ACC112 (cell line): ENCODE results near the gene PANK3.

ENCODE experiments used
- H2AFZ ChIP-seq: fragments of 200-600 bp; sonication (generic); one replicate; pipeline ENCODE4 v1.6.0; 2017; ENCODE audit warnings: antibody characterized with exemption, low read length; ENCODE audit not compliant: unreplicated experiment
- H3K27ac ChIP-seq: fragments of 200-600 bp; sonication (generic); 2 replicates; pipeline ENCODE4 v1.5.1; 2014; ENCODE audit warnings: low read depth, mild to moderate bottlenecking, antibody characterized with exemption, low read length, moderate library complexity
- H3K27me3 ChIP-seq: fragments of 200-600 bp; sonication (generic); 2 replicates; pipeline ENCODE4 v1.6.1; 2014; ENCODE audit warnings: mild to moderate bottlenecking, antibody characterized with exemption, low read length, moderate library complexity, mixed read lengths; ENCODE audit not compliant: insufficient read depth
- H3K36me3 ChIP-seq: fragments of 200-600 bp; sonication (generic); 2 replicates; pipeline ENCODE4 v1.6.1; 2016; ENCODE audit warnings: mild to moderate bottlenecking, antibody characterized with exemption, low read length, moderate library complexity, mixed read lengths; ENCODE audit not compliant: insufficient read depth
- H3K4me1 ChIP-seq: fragments of 200-600 bp; sonication (generic); one replicate; pipeline ENCODE4 v1.6.1; 2016; ENCODE audit warnings: low read length, mixed read lengths; ENCODE audit not compliant: insufficient read depth, unreplicated experiment, control insufficient read depth
- H3K4me3 ChIP-seq: fragments of 200-600 bp; sonication (generic); 2 replicates; pipeline ENCODE4 v1.5.1; 2014; ENCODE audit warnings: mild to moderate bottlenecking, low read depth, low read length
- H3K79me2 ChIP-seq: fragments of 200-600 bp; sonication (generic); one replicate; pipeline ENCODE4 v1.6.0; 2016; ENCODE audit warnings: low read length; ENCODE audit not compliant: control insufficient read depth, unreplicated experiment, insufficient read depth

PANK3 gene

GRCh38 chr5:168608821-168609220, 29.7 kb upstream of the PANK3 start:
- H2AFZ ChIP-seq = no peak overlapping the region
- no peaks in the 10 kb centered on the region for H3K36me3 ChIP-seq
- H3K27me3 ChIP-seq = no peaks in the 10 kb centered on the region
- H3K4me1 ChIP-seq = peaks cover 5% of the 10 kb centered on the region
- no peaks in the 10 kb centered on the region for H3K79me2 ChIP-seq
- H3K4me3 ChIP-seq = no peak overlapping the region
- no peak overlapping the region for H3K27ac ChIP-seq

GRCh38 chr5:168608386-168608785, 29.2 kb upstream of the PANK3 start:
- H3K4me1 ChIP-seq = peaks cover 8% of the 10 kb centered on the region
- no peak overlapping the region for H3K27ac ChIP-seq
- H3K4me3 ChIP-seq = no peak overlapping the region
- no peaks in the 10 kb centered on the region for H3K79me2 ChIP-seq
- no peaks in the 10 kb centered on the region for H3K36me3 ChIP-seq
- no peaks in the 10 kb centered on the region for H3K27me3 ChIP-seq
- no peak overlapping the region for H2AFZ ChIP-seq

- Histone ChIP-seq H3K27ac (no peak overlapping the region), H3K27me3 (no peaks in the 10 kb centered on the region), H3K4me3 (no peak overlapping the region), H2AFZ (no peak overlapping the region), H3K36me3 (no peaks in the 10 kb centered on the region), H3K79me2 (no peaks in the 10 kb centered on the region), H3K4me1 (peaks cover 10% of the 10 kb centered on the region)
Measured at GRCh38 chr5:168607946-168608345, 28.8 kb upstream of the PANK3 start.

- Histone ChIP-seq H3K36me3 (no peaks in the 10 kb centered on the region), H3K27me3 (no peaks in the 10 kb centered on the region), H3K4me1 (peaks cover 9% of the 10 kb centered on the region), H3K4me3 (no peak overlapping the region), H3K79me2 (no peaks in the 10 kb centered on the region), H2AFZ (no peak overlapping the region), H3K27ac (no peak overlapping the region)
Measured at GRCh38 chr5:168606562-168606961, 27.4 kb upstream of the PANK3 start.

- Histone ChIP-seq H3K4me1 (peaks cover 9% of the 10 kb centered on the region), H3K27ac (no peak overlapping the region), H2AFZ (no peak overlapping the region), H3K36me3 (no peaks in the 10 kb centered on the region), H3K79me2 (no peaks in the 10 kb centered on the region), H3K27me3 (no peaks in the 10 kb centered on the region), H3K4me3 (no peak overlapping the region)
Measured at GRCh38 chr5:168604436-168604835, 25.3 kb upstream of the PANK3 start.

- no peak overlapping the region for H3K4me3 ChIP-seq
- peaks cover 9% of the 10 kb centered on the region for H3K4me1 ChIP-seq
- H3K27ac ChIP-seq = no peak overlapping the region
- no peaks in the 10 kb centered on the region for H3K36me3 ChIP-seq
- H3K79me2 ChIP-seq = no peaks in the 10 kb centered on the region
- H3K27me3 ChIP-seq = no peaks in the 10 kb centered on the region
- H2AFZ ChIP-seq = no peak overlapping the region
Measured at GRCh38 chr5:168603746-168604145, 24.6 kb upstream of the PANK3 start.

- no peaks in the 10 kb centered on the region for H3K79me2 ChIP-seq
- H3K36me3 ChIP-seq = no peaks in the 10 kb centered on the region
- H3K27ac ChIP-seq = no peak overlapping the region
- no peak overlapping the region for H2AFZ ChIP-seq
- peaks cover under 1% of the 10 kb centered on the region; the same call in 1 of the 2 replicates for H3K27me3 ChIP-seq
- H3K4me1 ChIP-seq = peaks cover 9% of the 10 kb centered on the region
- no peak overlapping the region for H3K4me3 ChIP-seq
Measured at GRCh38 chr5:168602517-168602916, 23.3 kb upstream of the PANK3 start.

- Histone ChIP-seq H3K27ac (no peak overlapping the region), H3K36me3 (no peaks in the 10 kb centered on the region), H3K4me1 (peaks cover 9% of the 10 kb centered on the region), H3K4me3 (no peak overlapping the region), H2AFZ (no peak overlapping the region), H3K79me2 (no peaks in the 10 kb centered on the region), H3K27me3 (peaks cover 6% of the 10 kb centered on the region)
Measured at GRCh38 chr5:168601972-168602371, 22.8 kb upstream of the PANK3 start.

GRCh38 chr5:168600409-168600808, 21.2 kb upstream of the PANK3 start:
- Histone ChIP-seq H3K4me3 (no peak overlapping the region), H3K79me2 (no peaks in the 10 kb centered on the region), H2AFZ (no peak overlapping the region), H3K27me3 (peaks cover 9% of the 10 kb centered on the region), H3K4me1 (peaks cover 9% of the 10 kb centered on the region), H3K27ac (no peak overlapping the region), H3K36me3 (no peaks in the 10 kb centered on the region)

- H3K79me2 ChIP-seq = no peaks in the 10 kb centered on the region
- no peak overlapping the region for H3K27ac ChIP-seq
- no peak overlapping the region for H2AFZ ChIP-seq
- peaks cover 9% of the 10 kb centered on the region for H3K27me3 ChIP-seq
- H3K4me3 ChIP-seq = no peak overlapping the region
- H3K36me3 ChIP-seq = no peaks in the 10 kb centered on the region
- H3K4me1 ChIP-seq = peaks cover 9% of the 10 kb centered on the region
Measured at GRCh38 chr5:168599826-168600225, 20.7 kb upstream of the PANK3 start.

- Histone ChIP-seq H3K4me3 (no peak overlapping the region), H3K27me3 (peaks cover 12% of the 10 kb centered on the region), H2AFZ (no peak overlapping the region), H3K4me1 (peaks cover 8% of the 10 kb centered on the region), H3K36me3 (no peaks in the 10 kb centered on the region), H3K79me2 (no peaks in the 10 kb centered on the region), H3K27ac (no peak overlapping the region)
Measured at GRCh38 chr5:168598639-168599038, 19.5 kb upstream of the PANK3 start.
